OCI-LY7 (cell line): ENCODE data around the gene CATSPERD. TPM values are rescaled to one million over a fixed set of nuclear protein-coding genes. Genes with fewer than 3 reads are reported as not detected.

Experiments used
- BruUV-seq: library from RNA; stranded (reverse); fragments of 400-500 nt; replicated peaks from 2 replicates; lab custom pipeline; 2021; lab: Mats Ljungman, UMichigan
- CTCF ChIA-PET: fragments of 300-600 bp; sonication (Branson Sonifier 250); formaldehyde crosslinking; loops from one replicate; lab custom pipeline; 2022; ENCODE audit warnings: antibody characterized with exemption; ENCODE audit not compliant: unreplicated experiment; lab: Charles Lee
- POLR2A ChIA-PET: fragments of 300-600 bp; sonication (Branson Sonifier 250); formaldehyde crosslinking; loops from one replicate; lab custom pipeline; 2022; ENCODE audit warnings: antibody characterized with exemption; lab: Charles Lee
- DNase-seq: peaks from one replicate; pipeline ENCODE4 v3.0.0-alpha.2; 2015; ENCODE audit warnings: low spot score
- H2AFZ ChIP-seq: fragments of 200-600 bp; sonication (generic), shearing (Covaris generic); 2 replicates; pipeline ENCODE4 v1.6.1; 2014; ENCODE audit warnings: mild to moderate bottlenecking, antibody characterized with exemption, low read length, moderate library complexity
- H3K27ac ChIP-seq: fragments of 200-600 bp; sonication (generic); 2 replicates; pipeline ENCODE4 v1.5.1; 2014; ENCODE audit warnings: mixed run types, low read depth, mild to moderate bottlenecking, moderate library complexity, low read length, inconsistent platforms; ENCODE audit not compliant: poor library complexity, severe bottlenecking
- H3K36me3 ChIP-seq: fragments of 200-600 bp; sonication (generic); 2 replicates; pipeline ENCODE4 v1.6.1; 2014; ENCODE audit warnings: mild to moderate bottlenecking, antibody characterized with exemption, low read length, moderate library complexity, mixed read lengths; ENCODE audit not compliant: insufficient read depth
- H3K4me1 ChIP-seq: fragments of 200-600 bp; sonication (generic); 2 replicates; pipeline ENCODE4 v1.5.1; 2014; ENCODE audit warnings: mild to moderate bottlenecking, low read length; ENCODE audit not compliant: insufficient read depth, poor library complexity, severe bottlenecking
- H3K4me2 ChIP-seq: fragments of 200-600 bp; sonication (generic); 2 replicates; pipeline ENCODE4 v1.6.1; 2014; ENCODE audit warnings: mild to moderate bottlenecking, low read length
- H3K4me3 ChIP-seq: fragments of 200-600 bp; sonication (generic); 2 replicates; pipeline ENCODE4 v1.5.1; 2014; ENCODE audit warnings: mild to moderate bottlenecking, low read depth, low read length; ENCODE audit not compliant: poor library complexity, severe bottlenecking
- H3K79me2 ChIP-seq: fragments of 200-600 bp; sonication (generic); 2 replicates; pipeline ENCODE4 v1.6.1; 2016; ENCODE audit warnings: low read depth, mild to moderate bottlenecking, low read length, moderate library complexity, mixed read lengths; ENCODE audit not compliant: insufficient read depth
- H3K9me2 ChIP-seq: fragments of 200-600 bp; sonication (generic); 2 replicates; pipeline ENCODE4 v1.6.1; 2016; ENCODE audit warnings: mild to moderate bottlenecking, low read length, mixed read lengths; ENCODE audit not compliant: insufficient read depth
- H3K9me3 ChIP-seq: fragments of 200-600 bp; sonication (generic); 2 replicates; pipeline ENCODE4 v1.6.1; 2014; ENCODE audit warnings: mild to moderate bottlenecking, mixed run types, low read length, mixed read lengths
- H4K20me1 ChIP-seq: fragments of 200-600 bp; sonication (generic); 2 replicates; pipeline ENCODE4 v1.6.1; 2014; ENCODE audit warnings: mild to moderate bottlenecking, antibody characterized with exemption, low read length, moderate library complexity, mixed read lengths; ENCODE audit not compliant: insufficient read depth
- CTCF ChIP-seq: fragments of 200-600 bp; sonication (generic); conservative IDR thresholded peaks from 2 replicates; pipeline ENCODE4 v1.5.1; 2014; ENCODE audit warnings: mild to moderate bottlenecking, antibody characterized with exemption, low read length, moderate library complexity, mixed read lengths
- EZH2phosphoT487 ChIP-seq: fragments of 200-600 bp; sonication (generic); IDR thresholded peaks from 2 replicates; pipeline ENCODE4 v1.6.1; 2018; ENCODE audit warnings: low read depth, borderline replicate concordance, mild to moderate bottlenecking, mixed run types, antibody characterized with exemption, low read length, moderate library complexity, mixed read lengths
- intact Hi-C: fragments of 100-400 bp; cut with micrococcal nuclease; formaldehyde crosslinking; loops from one replicate; pipeline ENCODE4 v1.10.0; 2022; ENCODE audit not compliant: unreplicated experiment
- total RNA-seq, 2 experiments: library from RNA; depleted of rRNA in 1 of 2; stranded (reverse); fragments of >200 nt in 1 of 2; shearing (Covaris generic) in 1 of 2; gene quantifications; 2 replicates each; pipeline ENCODE4 v1.2.3, GENCODE V29; 2014 to 2022

Gene CATSPERD
- total RNA-seq, 2 experiments from 2014 or later: not detected

DNA sequence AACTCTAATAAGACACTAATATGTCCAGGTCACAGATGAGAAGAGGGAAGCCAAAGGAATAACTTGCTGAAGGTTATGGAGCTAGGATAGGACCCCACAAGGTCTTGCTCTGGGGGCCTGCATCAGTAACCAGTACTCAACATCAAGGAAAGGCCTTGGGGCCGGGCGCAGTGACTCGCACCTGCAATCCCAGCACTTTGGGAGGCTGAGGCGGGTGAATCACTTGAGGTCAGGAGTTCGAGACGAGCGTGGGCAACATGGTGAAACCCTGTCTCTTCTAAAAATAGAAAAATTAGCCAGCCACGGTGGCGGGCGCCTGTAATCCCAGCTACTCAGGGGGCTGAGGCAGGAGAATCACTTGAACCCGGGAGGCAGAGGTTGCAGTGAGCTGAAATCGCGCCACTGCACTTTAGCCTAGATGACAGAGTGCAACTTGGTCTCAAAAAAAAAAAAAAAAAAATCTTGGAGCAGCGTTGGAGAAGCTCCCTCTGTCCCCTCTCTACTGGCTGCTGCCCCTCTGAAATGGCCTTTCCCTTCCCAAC lies 2.3 kb upstream of the CATSPERD start:
- Histone ChIP-seq H3K4me3 (peak overlapping the region; percentile 98), H3K27ac (peak overlapping the region; percentile 85), H3K79me2 (peaks cover 64% of the 10 kb centered on the region), H3K9me2 (no peaks in the 10 kb centered on the region), H3K36me3 (peaks cover 58% of the 10 kb centered on the region), H3K4me2 (peak overlapping the region; percentile 82), H4K20me1 (0 out of 2 replicates have a peak, but pooled peaks cover 8% of the 10 kb centered on the region), H3K4me1 (peaks cover 26% of the 10 kb centered on the region), H2AFZ (no peak overlapping the region), H3K9me3 (no peaks in the 10 kb centered on the region)
- intact Hi-C loops: no loop called here
- POLR2A ChIA-PET: interaction anchor here (0.7 to 2.7 kb wide), 5 partner anchors 29 to 830 kb away, joined by 3 to 8 read pairs (median 3); partner anchors contain the start of genes RPL36, SAFB and SAFB2
- TF ChIP-seq CTCF: no peak
- no peak for TF ChIP-seq EZH2phosphoT487
- BruUV-seq: no TSS peak
- CTCF ChIA-PET: interaction anchor here (0.5 kb wide), 1 partner anchor 81 kb away, joined by 17 read pairs; no protein-coding TSS in a partner anchor
- no peak for DNase-seq

DNA sequence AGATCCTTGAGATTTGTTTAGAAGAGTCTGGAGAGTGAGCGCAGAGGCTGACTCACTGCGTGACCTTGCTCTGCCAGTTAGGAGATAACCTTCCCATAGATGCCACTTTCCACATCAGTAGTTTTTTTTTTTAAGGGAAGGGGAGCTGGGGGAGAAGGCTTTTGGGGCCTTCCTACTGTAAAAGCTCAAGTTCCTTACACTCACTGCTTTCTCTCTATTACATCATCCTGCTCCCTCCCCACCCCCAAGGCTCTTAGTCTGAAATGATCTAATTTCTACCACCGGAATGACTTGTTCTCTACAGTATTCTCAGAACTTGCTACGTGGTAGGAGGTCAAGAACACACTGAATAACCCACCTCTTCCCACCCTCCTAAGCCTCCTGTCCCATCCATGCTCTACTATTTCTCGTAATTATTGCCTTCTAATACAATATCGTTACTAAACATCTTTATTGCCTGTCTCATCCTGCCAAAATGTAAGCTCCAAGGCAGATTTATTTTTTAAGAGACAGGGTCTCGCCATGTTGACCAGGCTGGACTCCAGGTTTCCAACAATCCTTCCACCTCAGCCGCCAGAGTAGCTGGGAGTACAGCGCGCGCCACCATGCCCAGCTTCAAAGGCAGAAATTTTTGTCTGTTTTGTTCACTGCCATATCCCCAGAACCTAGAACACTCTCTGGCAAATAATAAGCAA lies 1.7 kb upstream of the CATSPERD start:
- ChIA-PET CTCF (interaction anchor here (0.5 to 1.0 kb wide), 3 partner anchors 8 to 80 kb away, joined by 3 to 17 read pairs (median 3); no protein-coding TSS in a partner anchor), POLR2A (interaction anchor here (0.6 to 2.7 kb wide), 5 partner anchors 29 to 829 kb away, joined by 3 to 8 read pairs (median 3); partner anchors contain the start of genes RPL36, SAFB and SAFB2)
- peaks cover 51% of the 10 kb centered on the region for H3K36me3 ChIP-seq
- TSS peak; percentile 99 for BruUV-seq
- 0 out of 2 replicates have a peak, but pooled peaks cover 8% of the 10 kb centered on the region for H4K20me1 ChIP-seq
- no peaks in the 10 kb centered on the region for H3K9me3 ChIP-seq
- H3K27ac ChIP-seq: peak overlapping the region; percentile 85
- no peaks in the 10 kb centered on the region for H3K9me2 ChIP-seq
- H3K4me2 ChIP-seq: peak overlapping the region; percentile 82
- TF ChIP-seq CTCF: no peak
- no peak for TF ChIP-seq EZH2phosphoT487
- DNase-seq: peak; percentile 72
- no peak overlapping the region for H2AFZ ChIP-seq
- intact Hi-C loops: no loop called here
- peak overlapping the region; percentile 98 for H3K4me3 ChIP-seq
- H3K4me1 ChIP-seq: peaks cover 26% of the 10 kb centered on the region
- peaks cover 59% of the 10 kb centered on the region for H3K79me2 ChIP-seq
